ENCODE results near the gene SLC1A7. TPM values are rescaled to one million over a fixed set of nuclear protein-coding genes. Genes with fewer than 3 reads are reported as not detected.

The SLC1A7 gene
- total RNA-seq, 1 donor from 2014 or later: 0.32 TPM

DNA sequence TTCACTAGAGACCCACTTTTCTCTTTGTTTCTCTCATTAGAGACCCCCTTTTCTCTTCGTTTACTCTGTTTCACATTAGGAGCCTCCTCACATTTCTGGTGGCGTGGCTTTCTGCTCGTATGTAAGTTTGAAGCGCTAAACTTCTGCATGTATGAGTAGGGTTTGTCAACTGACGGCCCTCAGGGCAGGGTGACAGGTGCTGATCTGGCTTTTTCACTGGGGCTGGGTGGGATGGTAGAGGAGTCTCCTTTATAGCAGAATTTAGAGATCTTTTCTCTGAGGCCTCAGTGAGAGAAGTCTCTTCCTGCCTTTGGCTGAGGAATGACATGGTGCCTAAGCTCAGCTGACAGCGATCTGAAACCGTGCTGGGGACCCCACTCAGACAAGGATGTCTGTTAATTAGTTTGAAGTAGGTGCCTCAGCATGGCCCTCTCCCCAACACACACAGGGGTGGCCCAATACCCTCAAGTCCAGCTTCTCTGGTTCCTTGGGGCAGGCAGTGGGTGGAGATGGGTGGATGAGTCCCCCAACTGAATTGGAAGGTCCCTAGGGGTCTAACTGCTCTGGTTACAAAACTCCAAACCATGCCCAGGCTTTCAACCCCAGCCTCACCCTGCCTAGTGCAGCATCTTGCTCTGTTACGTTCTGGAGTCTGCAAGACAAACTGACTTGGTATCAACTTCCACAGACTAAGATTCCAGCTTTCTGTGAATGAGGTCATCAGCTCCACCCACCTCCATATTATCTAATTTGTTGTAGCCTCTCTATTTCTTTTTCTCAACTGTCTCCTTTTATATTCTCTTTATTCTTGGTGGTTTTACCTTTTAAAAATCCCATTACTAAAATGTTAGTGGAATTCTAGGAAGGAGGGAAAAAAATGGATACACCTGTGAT is 3.2 kb downstream of the SLC1A7 start:
- no peak for ATAC-seq
- intact Hi-C loops (cut with micrococcal nuclease): no loop called here
- DNase-seq: no peak

DNA sequence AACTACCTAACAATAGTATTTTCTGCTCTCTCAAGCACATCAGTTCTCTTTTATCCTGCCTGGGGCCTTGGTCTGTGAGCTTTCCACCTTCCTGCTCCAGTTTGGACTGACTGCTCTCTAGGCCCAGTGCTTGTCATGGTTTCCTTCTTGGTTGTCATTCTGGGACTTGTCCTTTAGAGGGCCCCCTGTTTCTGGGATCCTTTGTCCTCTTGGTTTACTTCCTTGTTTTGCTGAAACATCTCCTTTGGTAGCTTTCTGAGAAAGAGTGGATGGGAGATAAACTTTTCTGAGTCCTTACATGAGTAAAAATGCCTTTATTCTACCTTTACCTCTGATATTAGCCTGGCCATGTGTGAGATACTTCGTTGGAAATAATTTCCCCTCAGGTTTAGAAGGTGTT is 4.7 kb downstream of the SLC1A7 start:
- DNase-seq: no peak
- intact Hi-C loops (cut with micrococcal nuclease): no loop called here
- no peak for ATAC-seq

DNA sequence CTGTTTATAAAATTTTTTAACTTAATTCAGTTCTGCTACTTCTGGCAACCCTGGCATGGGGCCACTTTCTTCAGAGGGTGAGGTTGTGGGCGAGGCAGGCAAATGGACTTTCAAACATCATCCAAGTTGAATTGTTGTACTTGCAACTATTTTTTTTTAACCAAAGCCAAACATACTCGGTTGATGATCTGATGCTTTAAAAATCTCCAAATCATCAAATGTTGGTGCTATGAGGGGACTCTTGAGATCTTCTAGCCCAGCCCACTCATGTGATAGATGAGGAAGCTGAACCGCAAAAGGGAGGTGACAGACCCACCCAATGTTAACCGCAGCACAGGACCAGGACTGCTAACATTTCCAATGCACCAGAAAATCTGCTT is 6.7 kb downstream of the SLC1A7 start:
- ATAC-seq (peak; percentile 47), DNase-seq (no peak)
- intact Hi-C loops (cut with micrococcal nuclease): no loop called here

DNA sequence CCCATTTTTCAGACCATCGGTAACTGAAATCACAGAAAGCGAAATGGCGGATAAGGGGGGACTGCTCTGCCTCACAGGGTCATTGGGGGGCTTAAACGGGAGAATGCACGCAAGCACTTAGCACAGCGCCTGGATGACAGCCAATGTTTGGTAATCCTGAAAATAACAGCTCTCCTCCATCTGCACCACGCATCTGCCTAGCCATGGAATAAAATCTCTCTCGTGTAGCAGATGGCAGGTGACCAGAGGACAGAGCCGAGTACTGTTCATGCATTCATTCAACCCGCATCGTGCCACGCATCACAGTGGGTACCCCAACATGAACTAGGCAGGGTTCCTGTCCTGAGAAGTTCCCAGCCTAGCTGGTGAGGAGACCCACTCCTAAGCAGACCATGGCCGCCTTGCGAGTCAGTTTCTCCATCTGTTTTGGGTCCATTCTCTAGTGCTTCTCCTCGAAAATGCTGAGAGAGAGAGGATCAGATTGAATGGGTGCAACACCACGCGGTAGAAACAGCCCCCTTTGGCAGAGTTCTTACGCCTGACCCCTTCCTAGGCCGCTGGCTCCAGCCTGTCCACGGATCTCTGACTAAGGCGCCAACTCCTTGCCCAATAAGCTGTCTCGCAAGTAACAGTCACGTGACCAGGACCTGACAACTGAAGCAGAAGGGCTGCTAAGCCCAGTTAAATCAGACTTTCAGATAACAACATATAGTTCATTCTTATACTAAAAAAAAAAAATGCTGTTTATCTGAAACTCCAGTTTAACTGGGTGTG is 7.3 kb downstream of the SLC1A7 start:
- peak; percentile 70 for ATAC-seq
- DNase-seq: no peak
- intact Hi-C loops (cut with micrococcal nuclease): no loop called here

DNA sequence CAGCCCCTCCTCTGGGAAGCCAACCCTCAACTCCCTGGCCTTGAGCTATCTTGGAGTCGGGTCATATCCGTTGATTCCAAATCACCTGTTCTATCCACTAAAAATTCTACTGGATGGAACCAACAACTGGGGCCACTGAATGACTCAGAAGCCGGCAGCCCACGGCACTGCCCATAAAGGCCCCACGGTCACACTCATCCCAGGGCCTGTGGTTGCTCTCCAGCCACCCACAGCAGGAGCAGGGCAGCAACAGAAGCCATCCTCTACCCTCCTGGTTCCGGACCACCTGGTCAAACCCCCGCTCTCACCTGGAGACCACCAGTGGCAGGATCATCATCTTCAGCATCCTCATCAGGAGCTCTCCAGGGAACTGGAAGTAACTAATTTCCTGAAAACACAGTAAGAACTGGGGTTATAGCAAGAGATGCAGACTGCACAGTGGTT is 8.4 kb downstream of the SLC1A7 start:
- no peak for DNase-seq
- intact Hi-C loops (cut with micrococcal nuclease): no loop called here
- ATAC-seq: no peak

DNA sequence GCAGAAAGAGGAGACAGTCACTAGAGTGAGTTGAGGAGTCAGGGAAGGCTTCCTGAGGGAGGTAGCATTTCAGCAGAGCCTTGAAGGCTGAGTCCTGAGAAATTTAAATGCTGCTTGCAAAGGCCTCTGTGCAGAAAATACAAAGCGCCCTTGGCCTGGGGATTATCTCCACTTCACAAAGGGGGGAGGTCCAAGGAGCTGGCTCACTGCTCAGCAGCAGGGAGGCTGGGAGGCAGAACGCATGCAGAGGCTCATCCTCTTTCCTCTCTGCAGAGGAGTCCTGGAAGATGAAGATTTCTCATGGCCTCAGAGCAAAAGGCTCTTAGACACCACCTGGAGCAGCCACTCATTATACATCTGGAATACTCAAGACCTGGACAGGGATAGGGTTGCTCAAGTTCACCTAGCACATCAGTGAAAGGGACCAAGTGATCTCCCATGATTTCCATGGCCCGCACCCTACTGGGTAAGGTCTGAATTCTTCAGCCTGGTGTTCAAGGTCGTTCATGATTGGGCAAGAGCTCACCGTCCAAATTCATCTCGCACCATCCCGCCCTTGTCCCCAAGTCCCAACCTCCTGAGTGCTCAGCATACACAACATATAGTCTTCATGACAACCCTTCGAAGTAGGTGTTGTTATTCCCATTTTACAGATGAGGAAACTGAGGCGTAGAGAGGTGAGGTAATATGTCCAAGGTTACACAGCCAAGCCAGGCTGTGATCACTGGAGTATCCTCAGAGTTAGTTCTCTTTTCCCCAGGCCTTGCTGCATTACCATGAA is 9.0 kb downstream of the SLC1A7 start:
- ATAC-seq: no peak
- intact Hi-C loops (cut with micrococcal nuclease): no loop called here
- no peak for DNase-seq

DNA sequence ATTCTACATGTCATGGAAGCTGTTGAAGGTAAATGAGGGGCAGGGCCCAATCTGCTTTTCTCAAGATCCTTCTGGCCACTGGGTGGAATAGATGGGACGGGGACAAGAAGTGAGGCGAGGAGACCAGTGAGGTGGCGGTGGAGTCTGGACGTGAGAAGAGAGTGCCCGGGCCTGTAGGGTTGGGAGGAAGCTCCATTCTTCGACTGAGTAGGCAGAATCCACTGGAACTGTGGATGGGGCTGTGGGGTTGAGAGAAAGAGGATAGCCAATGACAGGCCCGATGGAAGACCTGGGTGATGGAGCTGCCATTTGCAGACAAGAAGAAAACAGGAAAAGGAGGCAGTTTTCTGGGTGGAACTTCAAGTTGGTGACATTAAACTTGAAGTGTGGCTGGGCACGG is 10.3 kb downstream of the SLC1A7 start:
- no peak for ATAC-seq
- intact Hi-C loops (cut with micrococcal nuclease): no loop called here
- DNase-seq: no peak

DNA sequence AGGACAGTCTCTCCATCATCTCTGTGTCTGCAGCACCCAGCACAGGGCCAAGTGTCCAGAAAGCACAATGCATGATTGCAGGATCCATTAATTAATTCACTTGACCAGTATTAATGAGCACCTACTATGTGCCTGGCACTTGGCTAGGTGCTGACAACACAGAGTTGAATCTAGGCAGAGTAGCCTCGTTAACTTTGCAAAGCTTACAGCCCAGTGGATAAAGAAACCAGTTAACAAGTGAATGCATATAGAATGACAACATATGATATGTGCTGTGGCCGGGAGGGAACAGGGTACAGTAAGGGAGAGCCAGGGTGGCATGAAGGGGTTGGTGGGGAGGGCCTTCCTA is 10.9 kb downstream of the SLC1A7 start:
- DNase-seq (no peak), ATAC-seq (no peak)
- intact Hi-C loops (cut with micrococcal nuclease): no loop called here

DNA sequence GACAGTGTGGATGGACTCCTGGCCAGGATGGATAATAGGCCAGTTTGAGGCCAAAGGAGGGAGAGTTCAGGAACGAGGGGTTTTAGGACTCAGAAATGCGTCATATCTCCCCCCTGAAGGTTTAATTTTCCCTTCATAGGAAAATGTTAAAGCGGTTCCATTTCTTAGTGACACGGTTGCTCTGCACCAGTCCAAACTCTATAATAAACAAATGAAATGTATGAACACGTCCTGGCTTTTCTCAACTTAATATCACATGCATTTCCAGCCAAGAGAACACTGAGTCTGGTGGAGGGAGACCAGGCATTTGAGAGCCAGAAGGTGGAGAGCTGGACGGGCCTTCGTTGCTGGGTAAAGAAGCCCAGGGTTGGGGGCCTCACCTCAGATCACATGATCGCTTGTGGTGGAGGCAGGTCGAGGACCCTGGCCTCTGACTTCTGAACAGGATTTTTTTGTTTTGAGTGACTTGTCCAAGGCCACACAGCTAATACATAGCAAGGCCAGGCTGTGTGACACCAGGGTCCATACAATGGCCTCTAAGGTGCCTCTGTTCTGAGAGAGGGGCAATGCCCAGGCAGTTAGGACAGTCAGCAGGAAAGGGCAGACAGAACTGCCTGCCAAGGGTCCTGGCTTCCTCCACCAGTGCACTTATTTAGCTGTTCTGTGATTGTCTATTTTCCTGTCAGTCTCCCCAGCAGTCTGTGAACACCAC is 11.4 kb downstream of the SLC1A7 start:
- no peak for DNase-seq
- intact Hi-C loops (cut with micrococcal nuclease): no loop called here
- no peak for ATAC-seq

DNA sequence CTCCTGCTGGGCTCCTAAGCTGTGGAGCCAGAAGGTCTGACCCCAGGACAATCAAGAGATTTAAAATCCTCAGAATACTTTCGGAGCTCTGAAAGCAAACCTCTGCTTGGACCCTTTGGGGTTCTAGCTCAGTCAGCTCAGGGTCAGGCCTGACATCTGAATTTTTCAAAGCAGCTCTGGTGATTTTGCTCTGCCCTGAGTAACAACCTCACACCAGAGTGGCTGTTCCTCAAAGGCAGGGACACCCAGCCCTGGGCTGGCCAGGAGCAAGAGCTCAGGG is 11.9 kb downstream of the SLC1A7 start:
- DNase-seq (no peak), ATAC-seq (peak; percentile 32)
- intact Hi-C loops (cut with micrococcal nuclease): no loop called here

DNA sequence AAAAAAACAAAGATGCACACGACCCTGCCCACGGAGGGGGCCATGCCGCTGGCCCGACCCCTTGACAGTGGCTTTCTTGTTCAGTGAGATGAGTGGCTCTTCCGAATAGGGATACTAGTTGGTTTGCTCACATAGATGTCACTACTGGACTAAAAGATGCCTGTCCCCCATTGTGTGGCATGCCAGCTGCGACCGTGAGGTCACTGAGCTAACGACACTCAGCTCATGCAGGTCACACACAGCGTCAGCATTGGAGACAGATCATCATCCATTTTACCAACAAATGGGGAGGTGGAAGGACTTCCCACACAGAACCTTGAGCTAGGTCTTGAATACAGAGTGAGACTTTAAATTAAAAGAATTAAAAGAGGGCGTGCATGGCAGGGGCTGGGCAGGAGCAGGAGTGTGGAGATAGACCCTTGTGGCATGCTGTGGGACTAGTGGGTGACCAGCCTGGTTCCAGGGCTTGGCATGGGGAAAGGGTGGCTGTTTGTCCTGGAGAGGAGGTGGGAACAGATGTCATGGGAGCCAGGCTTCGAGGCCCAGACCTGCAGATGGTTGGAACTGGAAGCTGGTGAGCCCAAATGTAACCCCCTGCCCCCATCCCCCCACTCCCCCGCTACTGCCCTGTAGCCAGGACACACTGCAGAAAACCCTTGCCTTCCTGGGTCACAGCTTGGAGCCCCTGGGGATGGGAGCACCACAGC is 12.4 kb downstream of the SLC1A7 start:
- intact Hi-C loops (cut with micrococcal nuclease): no loop called here

DNA sequence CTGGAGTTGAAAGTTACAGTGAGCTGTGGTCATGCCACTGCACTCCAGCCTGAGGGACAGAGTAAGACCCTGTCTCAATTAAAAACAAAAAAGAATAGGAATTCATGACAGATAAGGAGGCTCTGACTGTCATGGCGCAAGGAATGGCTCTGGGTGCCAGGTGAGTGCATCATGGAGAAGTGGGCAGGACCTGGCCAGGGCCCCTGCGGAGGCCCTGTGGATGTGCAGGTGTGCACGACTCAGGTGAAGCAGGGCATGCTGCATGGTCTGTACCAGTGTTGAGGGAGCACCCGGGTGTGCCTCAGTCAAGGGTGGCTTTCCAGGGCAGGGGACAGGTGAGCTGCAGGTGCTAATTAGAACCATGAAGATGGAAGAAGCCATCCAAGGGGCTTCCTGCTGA is 14.0 kb downstream of the SLC1A7 start:
- ATAC-seq: no peak
- intact Hi-C loops (cut with micrococcal nuclease): no loop called here
- DNase-seq: no peak

More for the DNA sequence above, 12.4 kb downstream of the SLC1A7 start:
- DNase-seq (no peak), ATAC-seq (no peak)

DNA sequence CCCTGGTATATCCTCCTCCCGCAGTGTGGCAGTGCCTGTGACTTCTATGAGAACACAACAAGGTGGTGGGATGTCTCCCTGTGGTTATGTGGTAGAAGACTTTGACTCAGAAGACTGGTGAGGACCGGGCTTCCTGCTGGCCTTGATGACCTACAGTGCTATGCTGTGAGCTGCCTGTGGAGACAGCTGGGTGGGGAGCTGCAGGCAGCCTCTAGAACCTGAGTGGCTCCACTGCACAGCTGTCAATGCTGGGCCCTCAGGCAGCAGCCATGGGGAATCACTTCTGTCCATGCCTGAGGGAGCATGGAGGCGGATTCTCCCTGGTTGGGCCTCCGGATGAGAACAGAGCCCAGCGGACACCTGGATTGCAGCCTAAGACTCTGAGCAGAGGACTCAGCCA is 14.9 kb downstream of the SLC1A7 start:
- no peak for ATAC-seq
- intact Hi-C loops (cut with micrococcal nuclease): no loop called here
- no peak for DNase-seq

DNA sequence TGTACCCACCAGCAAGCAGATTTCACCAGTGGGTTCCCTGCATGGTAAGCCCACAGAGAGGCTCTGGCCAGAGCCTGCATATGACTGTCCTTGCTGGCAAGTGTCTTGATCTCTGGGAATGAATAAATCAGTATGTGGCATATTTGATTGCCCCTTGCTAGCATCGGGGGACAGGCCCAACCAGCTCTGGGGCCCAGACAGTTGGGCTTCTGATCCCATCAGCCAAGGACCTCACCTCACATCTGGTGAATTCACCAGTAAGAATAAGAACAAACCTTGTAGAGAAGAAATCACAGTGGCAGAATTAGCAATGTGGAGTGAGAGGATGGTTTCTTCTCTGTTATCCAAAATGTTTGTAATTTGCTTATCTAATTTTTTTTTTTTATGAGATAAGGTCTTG is 15.9 kb downstream of the SLC1A7 start:
- ATAC-seq (no peak), DNase-seq (no peak)
- intact Hi-C loops (cut with micrococcal nuclease): no loop called here

DNA sequence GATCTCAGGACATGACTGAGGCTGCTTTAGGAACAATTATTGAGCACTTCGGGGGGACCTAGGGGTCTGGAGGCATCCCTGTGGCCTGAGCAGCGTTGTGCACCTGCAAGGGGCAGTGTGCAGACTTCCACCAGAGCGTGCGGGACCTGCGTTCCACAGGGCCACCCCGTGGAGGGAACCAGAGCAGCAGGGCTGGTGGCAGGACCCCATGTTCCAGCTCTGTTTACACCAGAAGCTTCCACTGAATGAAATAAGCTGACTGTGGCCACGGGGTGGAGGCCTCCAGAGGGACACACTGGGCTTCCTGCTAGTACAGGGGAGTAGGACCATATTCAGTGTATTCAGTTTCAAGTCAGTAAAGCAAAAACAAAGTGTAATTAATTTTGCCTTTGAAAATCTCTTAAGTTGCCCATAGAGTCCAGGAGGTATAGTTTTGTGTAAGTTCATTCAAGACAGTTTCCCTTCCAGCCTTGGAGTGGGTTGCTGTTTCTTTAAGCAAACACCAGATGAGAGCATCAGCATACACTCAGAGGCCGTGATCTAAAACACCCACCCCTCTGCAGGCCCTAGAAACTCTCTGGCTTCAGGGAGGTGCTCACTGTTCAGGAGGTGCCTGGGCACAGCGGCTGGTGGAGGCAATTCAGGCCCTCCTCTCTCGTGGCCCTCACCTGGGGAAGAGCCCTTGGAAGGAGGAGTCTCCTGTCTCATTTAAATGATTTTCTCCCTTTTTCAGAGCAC is 16.6 kb downstream of the SLC1A7 start:
- no peak for DNase-seq
- intact Hi-C loops (cut with micrococcal nuclease): no loop called here
- ATAC-seq: no peak

DNA sequence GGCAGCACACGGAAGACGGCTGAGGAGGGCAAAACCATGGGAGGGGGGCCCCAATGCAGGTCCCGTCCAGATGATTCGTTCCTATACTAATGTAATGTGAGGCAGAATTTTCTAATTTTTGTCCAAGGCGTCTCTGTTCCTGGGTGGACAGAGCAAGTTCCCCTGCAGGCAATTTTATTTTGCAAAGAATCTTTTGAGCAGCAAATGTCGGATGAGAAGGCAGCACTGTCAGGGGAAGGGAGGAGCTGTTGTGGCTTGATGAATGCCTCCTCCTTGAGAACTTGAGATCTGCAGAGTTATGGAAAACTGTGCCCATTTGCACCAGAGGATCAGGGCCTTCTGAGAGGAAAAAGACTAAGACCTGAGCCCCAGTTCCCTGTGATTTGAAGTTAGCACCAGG is 17.3 kb downstream of the SLC1A7 start:
- DNase-seq (no peak), ATAC-seq (no peak)
- intact Hi-C loops (cut with micrococcal nuclease): no loop called here

DNA sequence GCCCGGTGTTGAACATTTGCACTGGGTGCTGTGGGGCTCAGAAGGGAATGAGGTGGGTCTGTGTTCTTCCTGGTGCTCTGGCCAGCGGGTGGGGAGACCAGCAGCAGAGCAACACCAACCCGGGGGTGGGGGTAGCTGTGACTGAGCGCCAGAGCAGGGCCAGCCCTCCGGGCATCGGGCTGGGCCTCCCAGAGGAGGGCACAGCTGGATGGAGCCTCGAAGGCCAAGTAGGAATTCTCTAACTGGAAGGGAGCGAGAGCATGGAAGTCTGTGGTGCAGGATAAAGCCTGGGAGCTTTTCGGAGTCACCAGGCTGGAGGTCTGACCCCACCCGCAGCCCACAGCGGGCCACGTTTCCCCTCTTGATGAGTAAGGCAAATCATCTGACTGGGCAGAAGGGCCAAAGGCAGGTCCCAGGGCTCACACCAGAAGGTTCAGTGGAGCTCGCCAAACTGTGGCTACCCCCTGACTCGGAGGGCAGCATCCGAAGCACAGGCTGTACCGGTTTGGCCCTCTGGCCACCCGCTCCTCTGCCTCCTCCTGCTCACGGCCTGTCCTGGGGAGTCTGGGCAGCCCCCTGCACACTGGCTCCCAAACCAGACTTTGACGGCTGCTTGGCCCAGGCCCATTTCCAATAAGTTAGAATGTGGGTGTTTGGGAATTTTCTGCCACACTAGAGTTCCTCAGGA is 18.8 kb downstream of the SLC1A7 start:
- peak; percentile 63 for ATAC-seq
- peak; percentile 76 for DNase-seq
- intact Hi-C loops (cut with micrococcal nuclease): no loop called here

DNA sequence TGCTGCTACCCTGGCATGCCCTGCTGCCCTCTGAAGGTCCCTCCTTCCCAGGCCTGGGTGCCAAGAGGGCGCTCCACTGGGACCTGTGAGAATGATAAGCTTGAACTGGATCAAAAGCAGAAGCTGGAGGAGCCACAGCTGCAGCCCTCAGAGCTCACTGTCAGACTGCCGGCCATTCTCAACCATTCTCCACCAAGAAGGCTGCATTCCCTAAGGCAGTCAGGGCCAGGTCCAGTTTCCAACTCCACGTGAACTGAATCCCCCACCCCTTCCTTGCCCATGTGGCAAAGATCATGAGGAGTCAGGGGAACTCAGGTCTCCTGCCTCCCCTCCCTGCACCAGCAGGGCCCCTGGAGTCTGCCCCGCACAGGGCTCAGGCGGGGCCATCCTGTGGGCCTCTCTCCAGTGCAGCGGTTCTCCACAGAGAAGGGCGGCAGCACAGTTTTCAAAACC is 19.5 kb downstream of the SLC1A7 start:
- intact Hi-C loops (cut with micrococcal nuclease): no loop called here
- ATAC-seq (peak; percentile 9), DNase-seq (peak; percentile 58)
